ENCODE measurements around the gene CD47. TPM values are rescaled to one million over a fixed set of nuclear protein-coding genes. Genes with fewer than 3 reads are reported as not detected.

Gene CD47
- total and polyA plus RNA-seq, 10 of the 15 experiments (the other 5 are each of a cell fraction or from before 2014, with no cell fraction given): 22.9 to 175 (median 81.1) TPM

- in situ Hi-C loops (cut with MboI): no loop called here
- ATAC-seq (peak; percentile 84), DNase-seq (ENCODE audit: low read depth, low spot score) (peak; percentile 96), FAIRE-seq (peak; percentile 94)
- Histone ChIP-seq H3K9me3 (replicated peaks; ENCODE audit: control insufficient read depth, insufficient read depth, low read length) (no peaks in the 10 kb centered on the region; the same call in 2 of the 3 replicates), H3K27me3 (replicated peaks in 1 of 2; ENCODE audit: control insufficient read depth in 2 of 2, insufficient read depth in 2 of 2, low read length in 1 of 2) (no peaks in the 10 kb centered on the region), H3K9ac (ENCODE audit: control insufficient read depth, insufficient read depth, low read length) (peak overlapping the region; percentile 96), H3K4me1 (ENCODE audit: control insufficient read depth, insufficient read depth, low read length) (peaks cover 26% of the 10 kb centered on the region), H3K4me3 (peak overlapping the region; percentile 88), H4K20me1 (ENCODE audit: control insufficient read depth, insufficient read depth) (no peaks in the 10 kb centered on the region), H3K4me2 (ENCODE audit: control insufficient read depth, insufficient read depth) (peak overlapping the region; percentile 88), H3K79me2 (ENCODE audit: control insufficient read depth, insufficient read depth, low read length) (peaks cover 46% of the 10 kb centered on the region), H3K36me3 (ENCODE audit: control insufficient read depth in 2 of 2, insufficient read depth in 2 of 2, low read length in 1 of 2) (no peaks in the 10 kb centered on the region; a peak in 1 of 4 replicates), H3K27ac (ENCODE audit: control insufficient read depth, insufficient read depth) (peak overlapping the region; percentile 100), H2AFZ (ENCODE audit: control insufficient read depth, low read depth, low read length) (peak overlapping the region; percentile 79)
- POLR2A ChIA-PET: interaction anchor here (1.6 to 4.8 kb wide), 3 partner anchors 9 to 35 kb away, joined by 5 to 25 read pairs (median 14); no protein-coding TSS in a partner anchor
- 1% methylated on average over 10 of the region's 10 CpGs for WGBS (ENCODE audit: insufficient coverage, insufficient replicate concordance, low lambda C conversion rate, missing lambda C conversion rate)
- BruUV-seq (replicated peaks): no TSS peak
- intact Hi-C loops (cut with micrococcal nuclease; ENCODE audit: unreplicated experiment): loop anchor here (1.0 to 10.0 kb wide), 5 partner anchors 23 to 270 kb away; partner anchors contain the start of gene IFT57
- RAD21 ChIA-PET (ENCODE audit: unreplicated experiment): interaction anchor here (1.6 to 5.7 kb wide), 4 partner anchors 23 to 264 kb away, joined by 3 to 36 read pairs (median 20); no protein-coding TSS in a partner anchor
- CTCF ChIA-PET: interaction anchor here (0.7 to 3.3 kb wide), 4 partner anchors 35 to 353 kb away, joined by 3 to 12 read pairs (median 4); no protein-coding TSS in a partner anchor
- SMC1A ChIA-PET (ENCODE audit: uncharacterized antibody, unreplicated experiment): interaction anchor here (1.1 to 4.7 kb wide), 12 partner anchors 10 to 170 kb away, joined by 3 to 34 read pairs (median 6); no protein-coding TSS in a partner anchor
- TF ChIP-seq SRF (IDR thresholded peaks at IDR 0.05; ENCODE audit: low read depth in 2 of 2, low read length in 2 of 2) (peak in 1 of 2 experiments; percentile 63; a peak in 1 of 4 replicates), ZNF24 (IDR thresholded peaks at IDR 0.05) (0 out of 2 replicates have a peak, but pooled peaks have one; percentile 37), CREM (IDR thresholded peaks at IDR 0.05; ENCODE audit: low read depth) (peak; percentile 60; the same call in 1 of the 2 replicates), SMAD1 (IDR thresholded peaks at IDR 0.05; ENCODE audit: low read depth, partially characterized antibody) (peak; percentile 21), NR2F1 (conservative IDR thresholded peaks at IDR 0.05) (peak; percentile 89), YBX1 (IDR thresholded peaks at IDR 0.05) (no peak), PRDM15 (CRISPR knock-in tag; IDR thresholded peaks at IDR 0.05) (no peak), ELK1 (IDR thresholded peaks at IDR 0.05; ENCODE audit: low read depth, low read length) (no peak), BCL3 (IDR thresholded peaks at IDR 0.05; ENCODE audit: borderline replicate concordance, insufficient read depth, low read depth, low read length, poor library complexity, severe bottlenecking) (peak; percentile 92), RB1 (IDR thresholded peaks at IDR 0.05; ENCODE audit: borderline replicate concordance) (peak; percentile 46; the same call in 1 of the 2 replicates), REST (IDR thresholded peaks at IDR 0.05; ENCODE audit: low read depth, low read length) (no peak)
Observed at GRCh38 chr3:108124337-108125152, 33.7 kb upstream of the CD47 start.
